Liver (tissue), 9 donors: ENCODE measurements around the gene GRK1. TPM values are rescaled to one million over a fixed set of nuclear protein-coding genes. Genes with fewer than 3 reads are reported as not detected.

Experiments
- DNase-seq: peaks from one replicate; pipeline ENCODE4 v3.0.0-alpha.2; 2017; ENCODE audit warnings: low spot score
- H3K27ac ChIP-seq, 2 donors: one replicate each; pipeline ENCODE4 v1.7.0; 2013; ENCODE audit warnings: inconsistent platforms in 2 of 2, low read length in 2 of 2, control low read depth in 1 of 2, low read depth in 1 of 2, mild to moderate bottlenecking in 1 of 2
- H3K27me3 ChIP-seq, 4 donors: one replicate each; pipeline versions ENCODE4 v1.6.1 to v1.7.0; 2013; ENCODE audit warnings: low read length in 3 of 4, inconsistent platforms in 1 of 4, mild to moderate bottlenecking in 1 of 4, moderate library complexity in 1 of 4; ENCODE audit not compliant: control insufficient read depth in 4 of 4, insufficient read depth in 4 of 4
- H3K36me3 ChIP-seq, 4 donors: one replicate each; pipeline versions ENCODE4 v1.6.1 to v1.7.0; 2013; ENCODE audit warnings: low read length in 3 of 4, mild to moderate bottlenecking in 3 of 4, low read depth in 1 of 4, moderate library complexity in 1 of 4; ENCODE audit not compliant: control insufficient read depth in 4 of 4, insufficient read depth in 3 of 4
- H3K4me1 ChIP-seq, 4 donors: one replicate each; pipeline versions ENCODE4 v1.6.1 to v1.7.0; 2013; ENCODE audit warnings: low read length in 3 of 4, mild to moderate bottlenecking in 3 of 4, moderate library complexity in 1 of 4; ENCODE audit not compliant: control insufficient read depth in 4 of 4, insufficient read depth in 4 of 4
- H3K4me3 ChIP-seq, 3 donors: one replicate each; pipeline versions ENCODE4 v1.6.1 to v1.7.0; 2013; ENCODE audit warnings: low read length in 3 of 3, control low read depth in 1 of 3, low read depth in 1 of 3, mild to moderate bottlenecking in 1 of 3
- H3K9ac ChIP-seq, 2 donors: one replicate each; pipeline ENCODE4 v1.7.0; 2013; ENCODE audit warnings: low read length in 2 of 2, mild to moderate bottlenecking in 2 of 2, moderate library complexity in 2 of 2, control low read depth in 1 of 2, low read depth in 1 of 2
- H3K9me3 ChIP-seq, 4 donors: one replicate each; pipeline versions ENCODE4 v1.6.1 to v1.7.0; 2013; ENCODE audit warnings: low read length in 3 of 4; ENCODE audit not compliant: control insufficient read depth in 4 of 4
- CTCF ChIP-seq: fragments of 150-350 bp; IDR thresholded peaks from 2 replicates; pipeline ENCODE4 v1.5.1; 2017; ENCODE audit warnings: improper control_type of control experiment, low read depth, low read length; ENCODE audit not compliant: missing input control
- EGR1 ChIP-seq, 2 donors: IDR thresholded peaks; 2 replicates each; pipeline ENCODE4 v1.6.1; 2016 to 2018; ENCODE audit warnings: antibody characterized with exemption in 2 of 2, low read depth in 2 of 2
- FOXA1 ChIP-seq: IDR thresholded peaks from 2 replicates; pipeline ENCODE4 v1.6.1; 2016; ENCODE audit warnings: antibody characterized with exemption
- FOXA2 ChIP-seq: IDR thresholded peaks from 2 replicates; pipeline ENCODE4 v1.6.1; 2016; ENCODE audit warnings: antibody characterized with exemption
- GABPA ChIP-seq, 2 donors: IDR thresholded peaks in 1 of 2; conservative IDR thresholded peaks in 1 of 2; 2 replicates each; pipeline ENCODE4 v1.6.1; 2016; ENCODE audit warnings: antibody characterized with exemption in 2 of 2, mild to moderate bottlenecking in 1 of 2, moderate library complexity in 1 of 2
- HNF4A ChIP-seq, 2 donors: conservative IDR thresholded peaks; 2 replicates each; pipeline ENCODE4 v1.6.1; 2016; ENCODE audit warnings: antibody characterized with exemption in 2 of 2, mild to moderate bottlenecking in 2 of 2
- HNF4G ChIP-seq: IDR thresholded peaks from 2 replicates; pipeline ENCODE4 v1.6.1; 2016; ENCODE audit warnings: antibody characterized with exemption
- JUND ChIP-seq, 2 donors: IDR thresholded peaks; 2 replicates each; pipeline ENCODE4 v1.6.1; 2016; ENCODE audit warnings: antibody characterized with exemption in 2 of 2
- NR2F2 ChIP-seq: IDR thresholded peaks from 2 replicates; pipeline ENCODE4 v1.6.1; 2016; ENCODE audit warnings: antibody characterized with exemption
- RAD21 ChIP-seq, 2 donors: IDR thresholded peaks; 2 replicates each; pipeline ENCODE4 v1.6.1; 2016; ENCODE audit warnings: antibody characterized with exemption in 2 of 2, mild to moderate bottlenecking in 2 of 2
- RXRA ChIP-seq, 2 donors: IDR thresholded peaks; 2 replicates each; pipeline ENCODE4 v1.6.1; 2017 to 2018; ENCODE audit warnings: antibody characterized with exemption in 2 of 2, mild to moderate bottlenecking in 1 of 2
- SP1 ChIP-seq: IDR thresholded peaks from 2 replicates; pipeline ENCODE4 v1.6.1; 2018; ENCODE audit warnings: antibody characterized with exemption, mild to moderate bottlenecking
- TAF1 ChIP-seq: conservative IDR thresholded peaks from 2 replicates; pipeline ENCODE4 v1.6.1; 2016; ENCODE audit warnings: antibody characterized with exemption, mild to moderate bottlenecking
- YY1 ChIP-seq: IDR thresholded peaks from 2 replicates; pipeline ENCODE4 v1.6.1; 2016; ENCODE audit warnings: antibody characterized with exemption, mild to moderate bottlenecking
- ZBTB33 ChIP-seq: IDR thresholded peaks from 2 replicates; pipeline ENCODE4 v1.6.1; 2016; ENCODE audit warnings: antibody characterized with exemption
- WGBS: extraction: QIAGEN DNeasy Blood & Tissue Kit; methylation state at CpG from one replicate; pipeline ENCODE4 v1.1.7; 2013; 5-methylcytosine and 5-hydroxymethylcytosine counted together
- polyA plus RNA-seq, 2 donors: library from polyadenylated mRNA; stranded (reverse) in 1 of 2; unstranded in 1 of 2; fragments of 200-250 nt in 1 of 2; fragments of >200 nt in 1 of 2; fragmentation: Nextera tagmentation in 1 of 2; extraction: Ambion mirVana in 1 of 2; gene quantifications; one replicate each; pipeline versions ENCODE4 v1.2.1 to v1.2.3, GENCODE V29; 2013 to 2015
- total RNA-seq, 2 donors: library from RNA; depleted of rRNA; stranded (reverse); fragments of >200 nt; gene quantifications; one replicate each; pipeline ENCODE4 v1.2.3, GENCODE V29; 2014
- TF ChIP-seq, protein P1 (sequence below): IDR thresholded peaks from 2 replicates; pipeline ENCODE4 v1.6.1; 2016; ENCODE audit warnings: antibody characterized with exemption
- TF ChIP-seq, protein P2 (sequence below): IDR thresholded peaks from 2 replicates; pipeline ENCODE4 v1.6.1; 2016; ENCODE audit warnings: antibody characterized with exemption, mild to moderate bottlenecking
- TF ChIP-seq, protein P3 (sequence below): IDR thresholded peaks from 2 replicates; pipeline ENCODE4 v1.6.1; 2016; ENCODE audit warnings: antibody characterized with exemption
- donor health status: healthy.
- donor health status: healthy.
- donor health status: healthy.
- donor health status: healthy.
- donor health status: healthy.

GRK1 gene
- total and polyA plus RNA-seq, 4 donors = 0.05 TPM; not detected in 3

- Histone ChIP-seq H3K9me3 (peaks cover 0 to 5% (median 0%) of the 10 kb centered on the region in 4 donors), H3K9ac (no peak overlapping the region), H3K36me3 (no peaks in the 10 kb centered on the region), H3K4me1 (no peaks in the 10 kb centered on the region), H3K27me3 (peaks cover 0 to 3% (median under 1%) of the 10 kb centered on the region in 4 donors), H3K27ac (no peak overlapping the region), H3K4me3 (no peak overlapping the region)
- WGBS = 93% methylated on average over 19 of the region's 19 CpGs
- TF ChIP-seq NR2F2 (no peak), TAF1 (no peak), FOXA1 (no peak), FOXA2 (no peak), ZBTB33 (no peak), RXRA (IDR thresholded peaks at IDR 0.05) (no peak), HNF4A (conservative IDR thresholded peaks at IDR 0.05) (no peak), EGR1 (IDR thresholded peaks at IDR 0.05; ENCODE audit: low read depth in 2 of 2) (no peak), SP1 (no peak), RAD21 (IDR thresholded peaks at IDR 0.05) (no peak), HNF4G (no peak), YY1 (no peak), JUND (IDR thresholded peaks at IDR 0.05) (no peak), GABPA (IDR thresholded peaks at IDR 0.05 in 1 of 2, conservative IDR thresholded peaks at IDR 0.05 in 1 of 2) (no peak), CTCF (no peak)
- TF ChIP-seq, protein P1, sequence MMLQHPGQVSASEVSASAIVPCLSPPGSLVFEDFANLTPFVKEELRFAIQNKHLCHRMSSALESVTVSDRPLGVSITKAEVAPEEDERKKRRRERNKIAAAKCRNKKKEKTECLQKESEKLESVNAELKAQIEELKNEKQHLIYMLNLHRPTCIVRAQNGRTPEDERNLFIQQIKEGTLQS = no peak
- TF ChIP-seq, protein P2, sequence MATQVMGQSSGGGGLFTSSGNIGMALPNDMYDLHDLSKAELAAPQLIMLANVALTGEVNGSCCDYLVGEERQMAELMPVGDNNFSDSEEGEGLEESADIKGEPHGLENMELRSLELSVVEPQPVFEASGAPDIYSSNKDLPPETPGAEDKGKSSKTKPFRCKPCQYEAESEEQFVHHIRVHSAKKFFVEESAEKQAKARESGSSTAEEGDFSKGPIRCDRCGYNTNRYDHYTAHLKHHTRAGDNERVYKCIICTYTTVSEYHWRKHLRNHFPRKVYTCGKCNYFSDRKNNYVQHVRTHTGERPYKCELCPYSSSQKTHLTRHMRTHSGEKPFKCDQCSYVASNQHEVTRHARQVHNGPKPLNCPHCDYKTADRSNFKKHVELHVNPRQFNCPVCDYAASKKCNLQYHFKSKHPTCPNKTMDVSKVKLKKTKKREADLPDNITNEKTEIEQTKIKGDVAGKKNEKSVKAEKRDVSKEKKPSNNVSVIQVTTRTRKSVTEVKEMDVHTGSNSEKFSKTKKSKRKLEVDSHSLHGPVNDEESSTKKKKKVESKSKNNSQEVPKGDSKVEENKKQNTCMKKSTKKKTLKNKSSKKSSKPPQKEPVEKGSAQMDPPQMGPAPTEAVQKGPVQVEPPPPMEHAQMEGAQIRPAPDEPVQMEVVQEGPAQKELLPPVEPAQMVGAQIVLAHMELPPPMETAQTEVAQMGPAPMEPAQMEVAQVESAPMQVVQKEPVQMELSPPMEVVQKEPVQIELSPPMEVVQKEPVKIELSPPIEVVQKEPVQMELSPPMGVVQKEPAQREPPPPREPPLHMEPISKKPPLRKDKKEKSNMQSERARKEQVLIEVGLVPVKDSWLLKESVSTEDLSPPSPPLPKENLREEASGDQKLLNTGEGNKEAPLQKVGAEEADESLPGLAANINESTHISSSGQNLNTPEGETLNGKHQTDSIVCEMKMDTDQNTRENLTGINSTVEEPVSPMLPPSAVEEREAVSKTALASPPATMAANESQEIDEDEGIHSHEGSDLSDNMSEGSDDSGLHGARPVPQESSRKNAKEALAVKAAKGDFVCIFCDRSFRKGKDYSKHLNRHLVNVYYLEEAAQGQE = no peak
- TF ChIP-seq, protein P3, sequence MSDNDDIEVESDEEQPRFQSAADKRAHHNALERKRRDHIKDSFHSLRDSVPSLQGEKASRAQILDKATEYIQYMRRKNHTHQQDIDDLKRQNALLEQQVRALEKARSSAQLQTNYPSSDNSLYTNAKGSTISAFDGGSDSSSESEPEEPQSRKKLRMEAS = no peak
- no peak for DNase-seq
These were observed 3.5 kb downstream of the GRK1 start for GRCh38 chr13:113670541-113670940.
